Fibroblast of lung (primary cell): ENCODE results near the gene ADD3.

ENCODE experiments used
- EZH2 ChIP-seq: IDR thresholded peaks from 2 replicates; pipeline ENCODE4 v1.5.1; 2012; ENCODE audit warnings: low read length, control low read depth, mild to moderate bottlenecking; ENCODE audit errors: missing control alignments
- TF ChIP-seq, protein P1 (sequence below), 2 donors: IDR thresholded peaks in 1 of 2; conservative IDR thresholded peaks in 1 of 2; 1 replicate in 1 of 2; 2 replicates in 1 of 2; pipeline ENCODE4 v1.5.1; 2011 to 2012; ENCODE audit warnings: low read length in 2 of 2, control low read depth in 1 of 2, inconsistent platforms in 1 of 2, low read depth in 1 of 2, mild to moderate bottlenecking in 1 of 2

DNA sequence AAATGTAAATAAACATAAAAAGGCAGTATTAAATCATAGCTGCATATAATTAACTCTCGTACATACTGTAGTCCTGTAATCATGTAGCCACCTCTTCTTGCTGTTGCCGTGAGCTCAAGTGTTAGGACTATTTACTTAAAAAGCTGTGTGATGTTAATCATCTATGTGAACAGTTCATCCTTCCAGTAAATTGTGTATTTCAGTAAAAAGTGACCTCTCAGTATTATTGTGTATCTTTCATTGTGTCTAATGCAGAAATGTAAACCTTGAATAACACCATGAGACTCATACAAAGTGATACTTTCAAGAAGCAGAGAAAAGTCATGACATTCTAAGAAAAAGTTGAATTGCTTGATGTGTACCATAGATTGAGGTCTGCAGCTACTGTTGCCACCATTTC is 38.0 kb downstream of the ADD3 start:
- TF ChIP-seq, protein P1, sequence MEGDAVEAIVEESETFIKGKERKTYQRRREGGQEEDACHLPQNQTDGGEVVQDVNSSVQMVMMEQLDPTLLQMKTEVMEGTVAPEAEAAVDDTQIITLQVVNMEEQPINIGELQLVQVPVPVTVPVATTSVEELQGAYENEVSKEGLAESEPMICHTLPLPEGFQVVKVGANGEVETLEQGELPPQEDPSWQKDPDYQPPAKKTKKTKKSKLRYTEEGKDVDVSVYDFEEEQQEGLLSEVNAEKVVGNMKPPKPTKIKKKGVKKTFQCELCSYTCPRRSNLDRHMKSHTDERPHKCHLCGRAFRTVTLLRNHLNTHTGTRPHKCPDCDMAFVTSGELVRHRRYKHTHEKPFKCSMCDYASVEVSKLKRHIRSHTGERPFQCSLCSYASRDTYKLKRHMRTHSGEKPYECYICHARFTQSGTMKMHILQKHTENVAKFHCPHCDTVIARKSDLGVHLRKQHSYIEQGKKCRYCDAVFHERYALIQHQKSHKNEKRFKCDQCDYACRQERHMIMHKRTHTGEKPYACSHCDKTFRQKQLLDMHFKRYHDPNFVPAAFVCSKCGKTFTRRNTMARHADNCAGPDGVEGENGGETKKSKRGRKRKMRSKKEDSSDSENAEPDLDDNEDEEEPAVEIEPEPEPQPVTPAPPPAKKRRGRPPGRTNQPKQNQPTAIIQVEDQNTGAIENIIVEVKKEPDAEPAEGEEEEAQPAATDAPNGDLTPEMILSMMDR (conservative IDR thresholded peaks at IDR 0.05 in 1 of 2, IDR thresholded peaks at IDR 0.05 in 1 of 2; ENCODE audit: low read depth in 1 of 2, low read length in 2 of 2) = no peak
- no peak for TF ChIP-seq EZH2
